ENCODE measurements around the gene FOXB2. TPM values are rescaled to one million over a fixed set of nuclear protein-coding genes. Genes with fewer than 3 reads are reported as not detected.

FOXB2 gene
- total and polyA plus RNA-seq, 2 of the 13 experiments (the other 11 are each of a cell fraction or from before 2014, with no cell fraction given): not detected

- intact Hi-C loops (cut with micrococcal nuclease; ENCODE audit: unreplicated experiment): no loop called here
- WGBS (ENCODE audit: low lambda C conversion rate): 4% methylated on average over 2 of the region's 2 CpGs
- no peak for FAIRE-seq
- POLR2A ChIA-PET: no interaction called here
- Histone ChIP-seq H3K27me3 (ENCODE audit: control insufficient read depth in 1 of 2, insufficient read depth in 2 of 2, low read length in 2 of 2) (no peaks in the 10 kb centered on the region), H2AFZ (ENCODE audit: low read length) (no peak overlapping the region), H3K27ac (ENCODE audit: extremely low read length, insufficient read depth, low read length) (no peak overlapping the region), H3K4me3 (replicated peaks in 1 of 3; ENCODE audit: insufficient read depth in 1 of 3, low read depth in 2 of 3, low read length in 3 of 3) (no peak overlapping the region), H3K4me1 (ENCODE audit: insufficient read depth, low read length) (no peaks in the 10 kb centered on the region), H3K36me3 (replicated peaks in 1 of 2; ENCODE audit: control insufficient read depth in 1 of 2, insufficient read depth in 2 of 2, low read length in 2 of 2) (no peaks in the 10 kb centered on the region), H3K9me3 (ENCODE audit: low read length) (no peaks in the 10 kb centered on the region), H4K20me1 (ENCODE audit: insufficient read depth, low read length) (no peaks in the 10 kb centered on the region), H3K79me2 (ENCODE audit: insufficient read depth, low read length) (no peaks in the 10 kb centered on the region), H3K4me2 (ENCODE audit: low read depth, low read length) (no peak overlapping the region), H3K9ac (ENCODE audit: insufficient read depth, low read depth, low read length) (no peak overlapping the region)
- in situ Hi-C loops (cut with HindIII; ENCODE audit: extremely low pct_ligation_motif_present, low pct_unique_long_range_greater_than_20kb): loop anchor here (10.0 kb wide), 1 partner anchor 184 kb away; no protein-coding TSS in a partner anchor
- CTCF ChIA-PET (ENCODE audit: low intra/inter-chr PET ratio, low total read pairs): no interaction called here
- TF ChIP-seq CC2D1A (CRISPR knock-in tag; IDR thresholded peaks at IDR 0.05) (no peak), RORA (CRISPR knock-in tag; IDR thresholded peaks at IDR 0.05) (no peak), HNRNPK (IDR thresholded peaks at IDR 0.05; ENCODE audit: low read depth, low read length, poor library complexity, severe bottlenecking) (no peak), ZNF713 (CRISPR knock-in tag; IDR thresholded peaks at IDR 0.05) (no peak), NBN (conservative IDR thresholded peaks at IDR 0.05) (no peak), ZBTB26 (CRISPR knock-in tag; IDR thresholded peaks at IDR 0.05; ENCODE audit: borderline replicate concordance) (no peak), ZNF18 (CRISPR knock-in tag; IDR thresholded peaks at IDR 0.05; ENCODE audit: insufficient replicate concordance) (no peak), YY1 (IDR thresholded peaks at IDR 0.05; ENCODE audit: insufficient read depth, insufficient replicate concordance, low read depth, low read length) (no peak), ZKSCAN1 (IDR thresholded peaks at IDR 0.05; ENCODE audit: low read length) (no peak), KLF15 (CRISPR knock-in tag; IDR thresholded peaks at IDR 0.05; ENCODE audit: borderline replicate concordance) (no peak)
- DNase-seq (ENCODE audit: low spot score): no peak
- ATAC-seq: no peak
- no TSS peak for BruUV-seq (replicated peaks)
These were observed 30.5 kb upstream of the FOXB2 start for GRCh38 chr9:76988941-76989340.
